Kidney epithelial cell (primary cell): ENCODE results near the gene WASHC3. TPM values are rescaled to one million over a fixed set of nuclear protein-coding genes. Genes with fewer than 3 reads are reported as not detected.

Experiments
- DNase-seq: peaks from one replicate; pipeline ENCODE4 v3.0.0-alpha.2; 2010; ENCODE audit warnings: low read depth
- H3K27me3 ChIP-seq: 2 replicates; pipeline ENCODE4 v1.6.0; 2011; ENCODE audit warnings: low read length; ENCODE audit not compliant: control insufficient read depth, insufficient read depth
- H3K36me3 ChIP-seq: 2 replicates; pipeline ENCODE4 v1.5.1; 2011; ENCODE audit warnings: low read length; ENCODE audit not compliant: control insufficient read depth, insufficient read depth
- H3K4me3 ChIP-seq: 2 replicates; pipeline ENCODE4 v1.5.1; 2011; ENCODE audit warnings: low read depth, mild to moderate bottlenecking, control low read depth, low read length
- CTCF ChIP-seq: IDR thresholded peaks from 2 replicates; pipeline ENCODE4 v1.5.1; 2011; ENCODE audit warnings: mild to moderate bottlenecking, moderate library complexity, low read length, control low read depth, inconsistent platforms; ENCODE audit not compliant: insufficient read depth, poor library complexity, severe bottlenecking
- total RNA-seq: library from RNA; depleted of rRNA; stranded (reverse); fragments of >200 nt; gene quantifications from 2 replicates; pipeline ENCODE4 v1.2.3, GENCODE V29; 2015

Gene WASHC3
- total RNA-seq, 1 donor from 2014 or later, result 45.8 TPM

GRCh38 chr12:102009796-102010195 is 52.0 kb downstream of the WASHC3 start:
- no peaks in the 10 kb centered on the region for H3K36me3 ChIP-seq
- H3K4me3 ChIP-seq, result no peak overlapping the region
- H3K27me3 ChIP-seq, result no peaks in the 10 kb centered on the region
- no peak for TF ChIP-seq CTCF
- DNase-seq, result no peak

DNA sequence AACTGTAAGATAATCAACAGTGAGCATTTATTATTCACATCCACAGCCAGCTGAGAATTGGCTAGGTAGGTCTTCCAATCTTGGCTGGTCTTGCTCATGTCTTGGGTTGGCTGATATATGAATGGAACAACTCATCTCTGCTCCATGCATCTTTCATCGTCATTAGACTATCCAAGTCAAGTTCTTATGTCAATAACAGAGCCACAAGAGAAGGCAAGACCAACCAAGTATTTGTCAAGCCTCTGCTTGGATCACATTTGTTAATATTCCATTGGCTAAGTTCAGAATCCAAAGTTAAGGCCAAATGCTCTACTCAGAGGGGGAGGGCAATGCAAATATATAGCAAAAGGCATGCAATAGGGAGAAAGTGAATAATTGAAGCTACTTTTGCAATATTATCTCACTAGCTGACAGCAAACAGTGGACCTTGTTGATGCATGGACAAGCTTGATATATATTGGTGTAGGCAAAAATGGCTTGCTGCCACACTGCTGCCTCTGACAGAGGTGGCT is 53.1 kb downstream of the WASHC3 start:
- H3K36me3 ChIP-seq, result no peaks in the 10 kb centered on the region
- H3K4me3 ChIP-seq, result no peak overlapping the region
- DNase-seq, result no peak
- TF ChIP-seq CTCF, result no peak
- H3K27me3 ChIP-seq, result no peaks in the 10 kb centered on the region

- no peak for TF ChIP-seq CTCF
- Histone ChIP-seq H3K36me3 (no peaks in the 10 kb centered on the region), H3K27me3 (no peaks in the 10 kb centered on the region), H3K4me3 (no peak overlapping the region)
- DNase-seq, result no peak
These were observed 56.5 kb downstream of the WASHC3 start for GRCh38 chr12:102005256-102005655.

GRCh38 chr12:101997102-101997501 is 64.7 kb downstream of the WASHC3 start:
- Histone ChIP-seq H3K27me3 (no peaks in the 10 kb centered on the region), H3K4me3 (no peak overlapping the region), H3K36me3 (no peaks in the 10 kb centered on the region)
- no peak for DNase-seq
- no peak for TF ChIP-seq CTCF

GRCh38 chr12:101995684-101996083 is 66.1 kb downstream of the WASHC3 start:
- no peak for TF ChIP-seq CTCF
- Histone ChIP-seq H3K27me3 (no peaks in the 10 kb centered on the region), H3K36me3 (no peaks in the 10 kb centered on the region), H3K4me3 (no peak overlapping the region)
- no peak for DNase-seq

GRCh38 chr12:101992091-101992490 is 69.7 kb downstream of the WASHC3 start:
- no peak for DNase-seq

More at GRCh38 chr12:101992091-101992490, 69.7 kb downstream of the WASHC3 start:
- Histone ChIP-seq H3K27me3 (no peaks in the 10 kb centered on the region), H3K4me3 (no peak overlapping the region), H3K36me3 (no peaks in the 10 kb centered on the region)
- TF ChIP-seq CTCF, result no peak
